Epithelial cell of prostate (primary cell): ENCODE data around the gene NPBWR2.
"Not testable (repeated sequence)": the region's sequence is repeated elsewhere in the genome, so short reads cannot be mapped to it uniquely, and the experiment has no call there.

ENCODE experiments used
- DNase-seq: peaks from one replicate; pipeline ENCODE4 v3.0.0-alpha.2; 2011; ENCODE audit warnings: low read depth, low spot score
- H3K27ac ChIP-seq: fragments of 450-650 bp; 2 replicates; pipeline ENCODE4 v1.5.1; 2017; ENCODE audit warnings: mild to moderate bottlenecking

NPBWR2 gene

DNA sequence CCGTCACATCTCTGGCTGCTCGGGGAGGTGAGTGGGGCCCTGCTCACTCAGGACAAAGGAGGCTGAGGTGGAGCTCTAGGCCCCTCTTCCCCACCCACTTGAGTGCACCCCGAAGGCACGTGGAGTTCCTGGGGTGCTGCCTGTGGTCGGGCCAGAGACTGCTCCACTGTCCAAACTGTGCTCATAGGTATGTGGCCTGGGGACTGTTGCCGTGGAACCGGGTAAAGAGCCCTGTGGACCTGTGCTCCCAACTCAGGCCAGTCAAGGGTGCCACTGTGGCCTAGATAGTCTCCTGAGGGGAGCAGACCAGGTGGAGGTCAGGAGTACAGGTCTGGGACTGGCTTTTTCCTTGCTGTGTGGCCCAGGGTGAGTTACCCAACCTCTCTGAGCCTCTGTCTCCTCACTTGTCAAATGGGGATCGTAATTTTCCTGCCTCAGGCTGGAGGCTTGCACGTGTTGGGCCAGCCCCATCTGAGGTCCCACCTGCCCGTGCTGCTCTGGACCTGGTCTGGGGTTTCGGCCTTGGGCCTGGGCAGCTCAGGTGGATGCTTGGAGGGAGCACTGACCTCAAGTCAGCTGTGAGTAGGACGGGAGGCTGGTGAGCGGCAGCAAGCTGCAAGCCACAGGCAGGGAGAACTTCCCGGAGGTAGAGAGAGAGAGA, 12.4 kb upstream of the NPBWR2 start:
- H3K27ac ChIP-seq = no peak overlapping the region
- DNase-seq = no peak

DNA sequence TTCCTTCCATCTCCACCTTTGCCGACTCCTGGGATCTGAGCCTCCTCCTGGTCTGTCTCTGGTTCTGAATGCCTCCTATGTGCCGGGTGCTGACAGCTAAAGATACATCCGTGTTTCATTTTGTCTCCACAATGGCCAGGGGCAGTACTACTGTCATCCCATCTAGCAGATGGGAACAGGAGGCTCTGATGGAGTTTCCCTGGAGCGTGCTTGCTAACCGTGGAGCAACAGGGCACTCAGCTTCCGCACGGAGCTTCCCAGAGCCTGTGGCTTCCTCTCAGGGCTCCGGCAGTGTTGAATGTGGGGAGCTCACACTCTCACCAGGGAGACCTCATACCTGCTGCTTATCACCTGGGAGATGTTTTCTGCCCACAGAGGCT, 11.9 kb upstream of the NPBWR2 start:
- no peak overlapping the region for H3K27ac ChIP-seq
- no peak for DNase-seq

DNA sequence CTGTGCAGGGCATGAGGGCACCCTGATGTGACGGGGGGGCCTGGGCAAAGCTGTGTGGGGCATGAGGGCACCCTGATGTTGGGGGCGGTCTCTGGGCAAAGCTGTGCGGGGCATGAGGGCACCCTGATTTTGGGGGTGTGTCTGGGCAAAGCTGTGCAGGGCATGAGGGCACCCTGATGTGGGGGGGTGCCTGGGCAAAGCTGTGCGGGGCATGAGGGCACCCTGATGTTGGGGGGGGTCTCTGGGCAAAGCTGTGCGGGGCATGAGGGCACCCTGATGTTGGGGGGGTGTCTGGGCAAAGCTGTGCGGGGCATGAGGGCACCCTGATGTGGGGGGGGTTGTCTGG, 10.0 kb upstream of the NPBWR2 start:
- DNase-seq, H3K27ac ChIP-seq: not testable (repeated sequence)

DNA sequence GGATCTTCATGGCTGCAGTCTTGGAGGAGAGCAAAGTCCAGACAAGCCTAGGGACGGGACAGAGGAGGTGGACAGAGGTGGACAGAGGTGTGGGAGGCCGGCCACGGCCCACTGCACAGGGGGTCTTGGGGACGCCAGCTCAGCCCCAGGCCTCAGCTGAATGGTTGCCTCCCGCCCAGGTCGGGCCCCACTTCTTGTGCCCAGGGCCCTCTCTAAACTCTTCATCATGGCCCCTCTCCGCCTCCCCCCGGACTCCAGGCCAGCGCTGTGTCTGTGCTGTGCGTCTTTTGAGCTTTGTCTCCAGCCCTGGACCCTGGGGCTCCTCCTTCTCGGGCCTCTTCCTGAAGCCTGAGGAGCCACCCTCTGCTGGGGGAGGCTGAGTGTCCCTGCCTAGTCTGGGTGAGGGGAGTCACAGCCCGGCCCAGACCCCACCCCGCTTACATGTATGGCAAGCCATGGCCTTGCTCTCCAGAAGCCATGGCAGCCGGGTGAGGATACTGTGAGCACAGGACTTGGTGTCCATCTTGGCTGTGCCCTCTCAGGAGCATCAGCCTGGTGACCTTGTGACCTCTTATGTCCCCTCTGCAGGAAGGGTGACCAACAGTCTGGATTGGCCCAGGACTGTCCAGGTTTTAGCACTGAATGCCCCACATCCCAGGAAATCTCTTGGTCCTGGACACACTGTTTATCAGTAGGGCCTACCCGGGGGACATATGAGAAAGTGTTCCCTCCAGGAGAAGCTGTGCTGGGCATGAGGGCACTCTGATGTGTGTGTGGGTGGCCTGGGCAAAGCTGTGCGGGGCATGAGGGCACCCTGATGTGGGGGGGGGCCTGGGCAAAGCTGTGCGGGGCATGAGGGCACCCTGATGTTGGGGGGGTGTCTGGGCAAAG, 9.4 kb upstream of the NPBWR2 start:
- no peak for DNase-seq
- no peak overlapping the region for H3K27ac ChIP-seq

DNA sequence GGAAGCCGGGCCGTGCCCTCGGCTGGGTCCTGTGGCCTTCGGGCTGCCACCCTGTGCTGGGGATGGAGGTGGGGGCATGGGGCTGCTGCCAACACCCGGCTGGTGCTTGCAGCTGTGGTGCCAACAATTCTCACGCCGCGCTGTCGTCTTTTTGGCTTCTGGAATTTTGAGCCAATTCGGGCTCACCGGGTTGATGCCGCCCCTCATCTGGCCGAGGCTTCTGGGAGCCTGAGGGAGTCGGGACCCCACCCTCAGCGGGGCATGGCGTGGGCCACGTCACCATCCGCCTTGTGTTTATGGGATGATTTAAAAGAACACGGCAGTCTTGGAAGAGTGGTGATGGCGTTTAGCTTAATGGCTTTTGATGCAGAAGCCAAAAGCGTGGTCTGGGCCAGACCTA, 8.7 kb upstream of the NPBWR2 start:
- H3K27ac ChIP-seq = no peak overlapping the region
- DNase-seq = no peak

DNA sequence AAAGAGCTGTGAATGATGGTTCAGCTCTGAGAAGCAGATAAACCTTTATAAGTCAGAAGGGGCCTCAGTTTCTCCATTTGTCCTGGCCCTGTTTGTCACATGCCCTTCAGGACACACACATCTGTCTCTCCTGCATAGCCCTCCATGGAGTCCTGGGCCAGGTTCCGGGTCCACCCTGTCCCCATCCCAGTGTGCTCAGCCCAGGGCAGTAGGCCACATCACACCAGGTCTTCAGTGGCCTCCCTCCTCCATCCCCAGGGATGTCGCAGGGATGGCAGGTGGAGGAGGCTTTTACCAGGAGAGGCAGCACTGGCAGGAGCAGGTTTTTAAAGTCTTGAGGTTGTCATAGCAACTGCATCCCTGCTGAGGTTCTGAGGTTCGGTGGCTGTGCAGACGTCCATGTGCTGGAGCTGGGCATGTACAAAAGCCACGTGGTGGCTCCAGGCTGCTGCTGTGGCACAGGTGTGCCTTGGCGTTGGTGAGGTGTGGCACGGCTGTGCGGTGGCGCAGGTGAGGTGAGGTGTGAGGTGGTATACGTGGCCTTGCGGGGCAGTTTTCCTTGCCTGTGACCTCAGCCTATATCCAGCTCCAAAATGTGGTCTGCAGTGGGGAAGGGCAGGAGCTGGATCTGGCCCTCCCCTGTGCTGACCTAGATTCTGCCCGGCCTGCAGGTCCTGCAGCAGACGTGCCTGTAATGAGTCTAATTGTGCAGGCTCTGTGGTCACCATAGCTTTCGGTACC, 8.0 kb upstream of the NPBWR2 start:
- no peak for DNase-seq
- no peak overlapping the region for H3K27ac ChIP-seq

DNA sequence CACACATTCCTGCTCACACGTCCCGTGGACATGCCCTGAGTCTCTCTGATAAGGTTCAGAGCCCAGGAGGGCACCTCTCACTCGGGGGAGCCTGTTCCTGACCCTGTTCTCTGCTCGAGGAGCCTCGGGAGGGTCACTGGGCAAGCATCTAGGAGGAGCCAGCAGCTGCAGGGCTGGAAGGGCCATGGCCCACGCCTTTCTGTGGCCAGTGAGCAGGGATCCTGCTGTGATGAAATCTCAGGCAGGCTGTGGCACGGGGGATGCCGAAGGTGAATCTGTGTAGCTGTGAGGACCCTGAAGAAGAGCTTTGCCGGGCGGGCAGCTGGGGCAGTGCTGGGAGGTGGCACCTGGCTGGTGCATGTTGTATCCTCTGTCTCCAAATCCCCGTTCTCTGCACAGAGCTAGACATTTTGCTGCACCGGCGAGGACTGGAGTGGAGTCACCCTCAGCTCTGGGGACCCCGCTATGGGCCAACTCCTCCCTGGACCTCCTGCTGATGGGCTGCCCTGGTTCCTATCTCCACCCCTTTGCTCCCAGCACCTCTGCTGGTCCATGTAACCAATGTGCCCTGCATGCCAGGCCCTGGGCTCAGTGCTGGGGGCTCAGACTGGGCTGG, 7.1 kb upstream of the NPBWR2 start:
- DNase-seq = no peak
- H3K27ac ChIP-seq = no peak overlapping the region

DNA sequence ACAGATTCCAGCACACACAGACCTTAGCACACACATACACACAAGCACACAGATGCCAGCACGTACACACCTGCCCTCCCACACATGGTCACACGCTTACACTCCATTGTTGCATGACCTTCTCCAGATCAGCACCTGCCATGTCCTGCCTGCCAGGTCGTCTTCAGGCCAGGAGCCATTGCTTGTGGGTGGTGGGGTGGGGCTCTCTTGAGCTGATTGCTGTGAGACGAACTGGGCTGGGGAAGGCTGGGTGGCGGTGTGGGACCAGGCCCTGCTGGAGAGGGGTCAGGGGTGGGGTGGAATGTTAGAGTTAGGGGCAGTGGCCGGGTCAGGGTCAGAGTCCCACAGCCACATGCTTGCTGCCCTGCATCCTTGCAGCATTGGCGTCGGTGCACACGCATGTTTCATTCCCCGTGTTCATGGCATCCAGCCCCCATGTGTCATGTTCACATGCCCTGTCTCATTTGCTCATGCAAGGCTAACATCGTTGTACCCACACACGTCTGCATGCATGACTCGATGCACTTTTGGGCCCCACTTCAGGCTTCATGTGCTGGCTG, 6.5 kb upstream of the NPBWR2 start:
- no peak for DNase-seq
- H3K27ac ChIP-seq = no peak overlapping the region

DNA sequence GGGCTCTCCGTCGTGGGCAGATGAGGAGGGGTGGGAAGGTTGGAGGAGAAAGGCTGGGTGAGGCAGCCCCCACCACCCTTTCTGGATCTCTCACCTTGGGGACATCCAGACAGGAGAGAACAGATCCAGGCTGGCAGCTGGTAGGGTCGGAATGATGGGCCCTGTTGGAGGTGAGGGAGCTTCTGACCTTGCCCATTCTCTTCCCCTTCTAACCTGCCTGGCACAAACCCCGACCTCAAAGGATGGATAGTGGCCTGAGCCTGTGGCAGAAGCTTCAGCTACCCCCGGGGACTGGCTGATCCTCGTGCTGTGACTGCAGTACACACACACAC, 6.0 kb upstream of the NPBWR2 start:
- no peak overlapping the region for H3K27ac ChIP-seq
- DNase-seq = no peak

DNA sequence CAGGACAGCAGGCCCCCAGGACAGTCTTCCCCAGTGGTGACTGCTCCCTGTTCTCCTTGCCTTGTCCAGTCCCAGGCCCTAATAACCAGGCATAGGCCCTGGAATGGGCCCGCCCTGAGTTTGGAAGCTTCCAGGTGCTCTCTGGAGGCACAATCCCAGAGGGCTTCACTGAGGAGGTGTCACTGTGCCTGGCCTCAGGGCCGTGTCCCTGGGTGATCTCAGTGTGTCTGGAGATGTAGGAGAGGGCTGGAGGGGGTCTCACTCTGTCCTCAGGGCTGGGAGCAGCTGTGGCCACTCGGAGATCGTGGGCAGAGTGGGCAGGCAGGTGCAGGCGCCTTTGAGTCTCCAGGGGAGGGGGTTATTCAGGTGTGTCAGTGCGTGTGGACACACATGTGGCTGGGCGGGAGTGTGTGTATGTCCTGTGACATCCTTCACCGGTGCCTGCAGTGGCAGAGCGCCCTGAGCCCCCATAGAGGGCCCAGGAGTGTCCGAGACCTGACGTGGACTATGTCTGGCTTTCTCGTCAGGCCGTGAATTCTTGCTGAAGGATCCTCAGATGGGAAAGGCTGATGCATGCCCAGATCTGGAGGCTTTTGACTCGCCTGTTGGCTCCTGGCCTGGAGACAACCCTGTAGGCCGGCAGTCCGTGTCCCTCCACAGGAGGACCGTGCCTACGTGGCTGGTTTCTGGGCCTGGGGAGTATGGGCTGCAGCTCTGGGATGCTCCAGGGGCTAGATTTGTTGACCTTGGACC, 5.5 kb upstream of the NPBWR2 start:
- H3K27ac ChIP-seq = no peak overlapping the region
- no peak for DNase-seq

DNA sequence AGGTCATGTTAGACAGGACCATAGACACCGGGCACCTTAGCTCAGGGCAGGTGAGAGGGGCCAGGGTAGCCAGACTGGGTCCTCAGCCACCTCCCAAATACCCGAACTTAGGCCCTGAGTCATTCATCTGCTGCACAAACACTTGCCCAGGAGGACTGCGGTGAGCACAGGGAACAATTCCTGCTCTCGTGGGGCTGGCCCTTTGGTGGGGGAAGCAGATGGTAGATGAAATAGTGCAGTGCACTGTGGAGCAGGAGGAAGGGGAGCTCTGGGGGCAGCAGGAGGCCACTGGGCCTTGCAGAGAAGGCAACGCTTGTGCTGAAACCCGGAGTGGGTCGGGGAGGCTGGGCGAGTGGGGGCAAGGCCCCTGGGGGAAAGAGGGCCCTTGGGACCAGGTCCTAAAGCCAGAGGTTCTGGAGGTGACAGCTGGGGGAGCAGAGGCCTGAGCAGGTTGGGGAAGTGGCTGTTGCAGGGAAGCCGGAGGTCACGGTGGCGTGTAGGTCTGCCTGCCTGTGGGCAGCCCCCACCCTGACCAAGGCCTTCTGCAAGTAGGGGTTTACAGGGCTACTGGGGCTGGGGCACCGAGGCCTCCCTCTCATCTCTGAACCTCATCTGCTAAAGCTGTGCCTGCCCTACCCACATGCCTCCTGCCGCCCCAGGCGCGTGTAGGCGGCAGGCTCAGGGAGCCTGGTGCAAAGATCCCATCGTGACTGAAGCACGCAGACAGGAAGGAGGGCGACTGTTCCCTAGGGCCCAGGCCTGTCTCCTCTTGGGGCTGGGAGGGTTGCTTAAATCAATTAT, 4.7 kb upstream of the NPBWR2 start:
- no peak overlapping the region for H3K27ac ChIP-seq
- DNase-seq = no peak

DNA sequence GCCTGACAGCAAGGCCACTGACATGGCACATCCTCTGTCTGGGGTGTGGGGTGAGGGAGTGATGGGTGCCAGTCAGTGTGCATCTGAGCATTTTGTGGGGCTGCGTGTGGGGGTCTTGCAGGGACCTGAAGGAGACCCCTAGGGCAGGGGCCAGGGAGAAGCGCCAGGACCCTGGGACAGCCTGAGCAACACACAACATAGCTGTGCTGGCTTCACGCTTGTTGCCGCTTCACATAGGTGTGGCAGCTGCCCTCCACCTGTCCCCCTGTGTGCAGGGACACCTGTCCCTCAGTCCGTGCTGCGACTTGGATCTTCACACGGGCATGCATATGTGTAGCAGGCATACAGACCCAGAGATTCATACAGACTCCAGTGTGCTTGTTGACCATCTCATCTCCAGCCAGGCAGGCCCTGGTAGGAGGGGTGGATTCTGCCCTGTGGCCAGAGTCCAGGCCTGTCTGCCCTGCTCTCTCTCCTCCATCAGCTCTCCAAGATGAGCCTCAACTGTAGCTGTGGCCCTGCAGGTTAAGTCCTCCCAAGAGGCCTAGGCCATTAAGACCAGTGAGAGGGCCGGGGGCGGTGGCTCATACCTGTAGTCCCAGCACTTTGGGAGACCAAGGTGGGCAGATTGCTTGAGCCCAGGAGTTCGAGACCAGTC, 3.2 kb upstream of the NPBWR2 start:
- no peak for DNase-seq

DNA sequence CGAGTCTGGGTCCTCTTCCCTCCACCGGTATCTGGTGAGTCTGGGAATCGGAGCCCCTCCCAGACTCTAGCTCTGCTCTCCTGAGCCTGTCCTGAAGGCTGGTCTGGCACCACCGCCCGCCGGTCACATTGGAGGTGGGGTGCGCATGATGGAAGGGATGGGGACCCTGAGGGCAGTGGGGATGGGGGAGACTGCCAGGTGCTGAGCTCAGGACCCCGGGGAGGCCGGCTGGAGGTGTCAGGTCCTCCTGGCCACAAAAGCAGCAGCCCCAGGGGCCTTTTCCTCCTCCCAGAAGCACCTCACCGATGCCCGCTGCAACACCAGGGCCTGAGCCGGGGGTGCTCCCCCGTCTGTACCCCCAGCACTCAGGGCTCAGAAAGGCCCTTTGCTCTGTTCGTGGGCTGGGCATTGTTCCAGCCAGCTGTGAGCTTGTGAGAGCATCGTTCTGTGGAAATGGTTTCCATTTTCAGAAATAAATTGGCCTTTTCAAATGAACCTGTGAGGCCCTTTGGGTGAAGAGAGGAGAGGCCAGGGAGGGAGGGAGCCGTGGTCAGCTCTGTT, 2.5 kb upstream of the NPBWR2 start:
- DNase-seq = no peak
- no peak overlapping the region for H3K27ac ChIP-seq

More for the DNA sequence above, 3.2 kb upstream of the NPBWR2 start:
- no peak overlapping the region for H3K27ac ChIP-seq

DNA sequence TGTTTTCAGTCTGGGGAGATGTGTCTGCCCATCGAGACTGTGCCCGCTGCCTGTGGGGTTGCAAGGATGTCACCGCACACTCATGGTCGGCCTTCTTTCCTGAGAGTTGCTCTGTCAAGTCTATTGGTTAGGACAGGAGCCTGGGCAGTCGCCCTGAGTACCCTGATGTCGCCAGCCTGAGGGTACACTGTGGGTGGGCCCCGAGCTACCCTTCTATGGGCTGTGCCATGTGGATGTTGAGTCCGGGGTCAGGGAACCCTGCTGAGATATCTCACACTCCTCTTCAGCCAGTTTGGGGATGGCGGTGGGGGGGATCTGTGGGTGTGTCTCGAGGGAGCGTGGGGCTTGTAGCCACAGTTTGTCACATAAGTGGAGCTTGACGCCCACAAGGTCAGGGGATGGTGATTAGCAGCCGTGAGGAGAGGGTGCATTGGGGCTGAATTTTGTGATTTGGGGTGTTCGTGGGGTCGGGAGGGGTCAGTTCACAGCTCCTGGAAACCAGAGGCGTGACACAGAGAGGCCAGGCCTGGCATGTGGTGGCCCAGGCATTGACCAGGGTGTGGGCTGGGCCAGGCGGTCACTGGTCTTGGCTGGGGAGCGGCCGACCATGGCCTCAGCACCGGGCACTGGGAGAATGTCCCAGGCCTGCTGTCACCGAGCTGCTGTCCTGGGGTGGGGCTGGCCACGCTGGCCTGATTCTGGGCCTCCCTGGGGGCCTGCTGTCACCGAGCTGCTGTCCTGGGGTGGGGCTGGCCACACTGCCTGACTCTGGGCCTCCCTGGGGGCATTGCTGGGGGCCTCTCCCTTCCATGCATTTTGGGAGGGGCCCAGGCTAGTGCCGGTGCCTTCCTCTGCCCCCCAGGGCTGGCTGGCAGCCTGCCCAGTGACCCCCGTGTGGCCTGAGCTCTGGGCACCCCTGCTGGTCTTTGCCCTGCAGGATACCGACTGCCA, 1.6 kb upstream of the NPBWR2 start:
- DNase-seq = no peak
- H3K27ac ChIP-seq = no peak overlapping the region

DNA sequence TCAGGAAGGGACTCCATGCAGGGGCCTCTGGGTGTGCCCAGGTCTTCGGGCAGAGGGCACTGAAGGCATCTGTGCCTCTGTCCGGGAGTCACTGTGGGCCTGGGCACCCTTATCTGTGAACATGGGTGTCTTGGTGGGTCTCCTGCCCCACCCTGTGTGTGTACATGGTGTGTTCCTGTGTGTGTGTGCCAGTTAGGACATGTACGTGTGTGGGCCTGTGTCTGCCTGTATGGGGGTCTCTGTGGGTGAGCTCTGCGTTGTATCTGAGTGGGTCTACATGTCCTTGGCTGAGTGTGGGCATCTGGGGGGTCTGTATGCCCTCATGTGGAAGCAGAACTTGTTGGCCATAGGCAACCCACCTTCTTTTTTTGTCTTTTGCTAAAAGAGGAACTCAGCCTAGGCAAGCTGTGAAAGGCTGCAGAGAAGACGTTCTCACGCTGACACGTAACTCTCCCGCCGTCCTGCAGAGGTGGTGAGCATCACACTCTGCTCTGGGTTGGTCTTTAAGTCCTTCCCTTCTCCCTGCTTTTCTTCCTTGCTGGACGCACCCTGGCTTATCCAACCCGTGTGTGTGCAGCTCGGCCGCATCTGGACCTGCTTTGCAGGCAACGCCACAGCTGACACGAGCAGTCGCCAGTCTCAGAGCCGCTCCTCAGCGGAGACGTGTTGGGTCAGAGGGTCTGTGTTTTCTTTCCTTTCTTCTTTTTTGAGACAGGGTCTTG, 532 bp upstream of the NPBWR2 start:
- H3K27ac ChIP-seq = no peak overlapping the region
- no peak for DNase-seq

DNA sequence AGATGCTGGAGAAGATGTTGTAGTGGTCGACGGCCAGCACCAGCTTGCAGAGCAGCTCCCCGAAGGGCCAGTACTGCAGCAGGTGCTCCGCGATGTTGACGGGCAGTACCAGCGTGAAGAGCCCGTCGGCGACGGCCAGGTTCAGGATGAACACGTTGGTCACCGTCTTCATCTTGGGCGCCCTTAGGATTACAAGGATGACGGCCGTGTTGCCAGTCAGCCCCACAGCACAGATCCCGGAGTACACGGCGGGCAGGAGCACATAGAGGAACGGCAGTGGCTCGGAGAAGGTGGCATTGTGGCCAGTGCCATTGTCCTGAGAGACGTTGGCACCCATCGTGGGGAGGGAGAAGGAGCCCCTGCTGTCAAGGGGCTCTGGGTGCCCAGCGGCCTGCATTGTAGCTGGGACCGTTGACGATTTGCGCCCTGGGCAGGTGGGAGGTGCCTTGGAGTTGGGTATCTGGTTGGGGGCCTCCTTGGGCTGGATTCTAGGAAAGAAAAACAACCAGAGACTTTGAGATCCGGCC, 867 bp downstream of the NPBWR2 start:
- no peak overlapping the region for H3K27ac ChIP-seq
- no peak for DNase-seq
